C4-2B (cell line): ENCODE measurements around the gene TRIM77.

Experiments used
- ZFX ChIP-seq: fragments of 450-650 bp; IDR thresholded peaks from 2 replicates; pipeline ENCODE4 v1.6.1; 2017
- TF ChIP-seq, protein P1 (sequence below): fragments of 450-650 bp; conservative IDR thresholded peaks from 2 replicates; pipeline ENCODE4 v1.5.1; 2017; ENCODE audit warnings: mild to moderate bottlenecking

GRCh38 chr11:89736566-89736965 is 26.5 kb downstream of the TRIM77 start:
- TF ChIP-seq, protein P1, sequence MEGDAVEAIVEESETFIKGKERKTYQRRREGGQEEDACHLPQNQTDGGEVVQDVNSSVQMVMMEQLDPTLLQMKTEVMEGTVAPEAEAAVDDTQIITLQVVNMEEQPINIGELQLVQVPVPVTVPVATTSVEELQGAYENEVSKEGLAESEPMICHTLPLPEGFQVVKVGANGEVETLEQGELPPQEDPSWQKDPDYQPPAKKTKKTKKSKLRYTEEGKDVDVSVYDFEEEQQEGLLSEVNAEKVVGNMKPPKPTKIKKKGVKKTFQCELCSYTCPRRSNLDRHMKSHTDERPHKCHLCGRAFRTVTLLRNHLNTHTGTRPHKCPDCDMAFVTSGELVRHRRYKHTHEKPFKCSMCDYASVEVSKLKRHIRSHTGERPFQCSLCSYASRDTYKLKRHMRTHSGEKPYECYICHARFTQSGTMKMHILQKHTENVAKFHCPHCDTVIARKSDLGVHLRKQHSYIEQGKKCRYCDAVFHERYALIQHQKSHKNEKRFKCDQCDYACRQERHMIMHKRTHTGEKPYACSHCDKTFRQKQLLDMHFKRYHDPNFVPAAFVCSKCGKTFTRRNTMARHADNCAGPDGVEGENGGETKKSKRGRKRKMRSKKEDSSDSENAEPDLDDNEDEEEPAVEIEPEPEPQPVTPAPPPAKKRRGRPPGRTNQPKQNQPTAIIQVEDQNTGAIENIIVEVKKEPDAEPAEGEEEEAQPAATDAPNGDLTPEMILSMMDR: no peak
- TF ChIP-seq ZFX: no peak
